HepG2 (cell line): ENCODE data around the gene IRGQ. TPM values are rescaled to one million over a fixed set of nuclear protein-coding genes. Genes with fewer than 3 reads are reported as not detected.

Experiments
- ATAC-seq: fragments of 200-7000 bp; cut with Tn5 transposase; 3 replicates; pipeline ENCODE4 v1.9.1; 2020; ENCODE audit warnings: mild to moderate bottlenecking, moderate library complexity
- BruUV-seq: library from RNA; stranded (reverse); fragments of 400-500 nt; replicated peaks from 2 replicates; lab custom pipeline; 2021; lab: Mats Ljungman, UMichigan
- CTCF ChIA-PET: fragments of 300-600 bp; formaldehyde crosslinking; extraction: SDS; loops from one replicate; lab custom pipeline; 2021; ENCODE audit warnings: low total read pairs, inconsistent platforms, low intra/inter-chr PET ratio; lab: Yijun Ruan, JAX
- POLR2A ChIA-PET: fragments of 350-600 bp; sonication (Branson Sonifier 250); formaldehyde crosslinking; loops from one replicate; lab custom pipeline; 2020; ENCODE audit warnings: antibody characterized with exemption, inconsistent platforms; lab: Yijun Ruan, JAX
- DNase-seq: peaks from one replicate; pipeline ENCODE4 v3.0.0-alpha.2; 2015; ENCODE audit warnings: low spot score
- FAIRE-seq: peaks from 3 replicates; lab custom pipeline; 2011; peaks lifted over from hg19 to GRCh38; lab: Jason Lieb, UNC
- H2AFZ ChIP-seq: one replicate; pipeline ENCODE4 v1.6.1; 2011; ENCODE audit warnings: low read length, inconsistent platforms
- H3K27ac ChIP-seq: fragments of 300-600 bp; 3 replicates; pipeline ENCODE4 v1.8.0; 2011; ENCODE audit warnings: mixed run types, mild to moderate bottlenecking, mixed read lengths, low read length, inconsistent platforms; ENCODE audit not compliant: insufficient read depth; ENCODE audit errors: extremely low read length
- H3K27me3 ChIP-seq, 2 experiments: fragments of 200-600 bp in 1 of 2; 2 replicates in 1 of 2; 3 replicates in 1 of 2; pipeline versions ENCODE4 v1.6.0 to v1.8.0; 2011; ENCODE audit warnings: low read length in 2 of 2, mild to moderate bottlenecking in 2 of 2, moderate library complexity in 2 of 2, inconsistent platforms in 1 of 2; ENCODE audit not compliant: insufficient read depth in 2 of 2, control insufficient read depth in 1 of 2
- H3K36me3 ChIP-seq, 2 experiments: fragments of 200-600 bp in 1 of 2; replicated peaks in 1 of 2; 2 replicates in 1 of 2; 3 replicates in 1 of 2; pipeline versions ENCODE4 v1.5.1 to v1.8.0; 2011; ENCODE audit warnings: low read length in 2 of 2, inconsistent platforms in 1 of 2; ENCODE audit not compliant: insufficient read depth in 2 of 2, control insufficient read depth in 1 of 2
- H3K4me1 ChIP-seq: 2 replicates; pipeline ENCODE4 v1.5.1; 2012; ENCODE audit warnings: low read length, inconsistent platforms; ENCODE audit not compliant: insufficient read depth
- H3K4me2 ChIP-seq: 2 replicates; pipeline ENCODE4 v1.6.0; 2011; ENCODE audit warnings: low read depth, low read length, inconsistent platforms
- H3K4me3 ChIP-seq, 3 experiments: fragments of 200-600 bp in 1 of 3; sonication (generic), shearing (Covaris generic) in 1 of 3; replicated peaks in 1 of 3; 2 replicates each; pipeline ENCODE4 v1.5.1; 2011 to 2016; ENCODE audit warnings: low read length in 3 of 3, inconsistent platforms in 2 of 3, low read depth in 2 of 3, mild to moderate bottlenecking in 2 of 3, control low read depth in 1 of 3, mixed read lengths in 1 of 3; ENCODE audit not compliant: insufficient read depth in 1 of 3
- H3K79me2 ChIP-seq: one replicate; pipeline ENCODE4 v1.6.1; 2011; ENCODE audit warnings: low read length, inconsistent platforms; ENCODE audit not compliant: insufficient read depth
- H3K9ac ChIP-seq: 2 replicates; pipeline ENCODE4 v1.6.0; 2011; ENCODE audit warnings: mild to moderate bottlenecking, low read depth, low read length, inconsistent platforms; ENCODE audit not compliant: insufficient read depth
- H3K9me3 ChIP-seq: 2 replicates; pipeline ENCODE4 v1.5.1; 2012; ENCODE audit warnings: mild to moderate bottlenecking, low read length
- H4K20me1 ChIP-seq: 2 replicates; pipeline ENCODE4 v1.6.0; 2011; ENCODE audit warnings: inconsistent platforms, mild to moderate bottlenecking, low read length, moderate library complexity; ENCODE audit not compliant: insufficient read depth
- CREM ChIP-seq, 2 experiments: sonication (generic) in 1 of 2; formaldehyde crosslinking in 1 of 2; IDR thresholded peaks; 2 replicates each; pipeline versions ENCODE4 v1.4.0 to v1.6.1; 2016 to 2020; ENCODE audit warnings: antibody characterized with exemption in 1 of 2, mild to moderate bottlenecking in 1 of 2, missing genetic modification reagents in 1 of 2
- GMEB1 ChIP-seq: sonication (generic); formaldehyde crosslinking; IDR thresholded peaks from 2 replicates; pipeline ENCODE4 v1.5.1; 2020; ENCODE audit warnings: missing genetic modification reagents, mild to moderate bottlenecking, borderline replicate concordance
- GTF2F1 ChIP-seq: fragments of 150-350 bp; IDR thresholded peaks from 2 replicates; pipeline ENCODE4 v1.6.1; 2014; ENCODE audit warnings: low read length
- TCF12 ChIP-seq, 2 experiments: fragments of 450-650 bp in 1 of 2; sonication (generic) in 1 of 2; formaldehyde crosslinking in 1 of 2; IDR thresholded peaks; 2 replicates each; pipeline versions ENCODE4 v1.6.1 to v1.8.0; 2017 to 2022; ENCODE audit warnings: antibody characterized with exemption in 1 of 2, mild to moderate bottlenecking in 1 of 2, missing genetic modification reagents in 1 of 2, moderate library complexity in 1 of 2
- ZSCAN29 ChIP-seq: sonication (generic); formaldehyde crosslinking; conservative IDR thresholded peaks from 2 replicates; pipeline ENCODE4 v1.4.0; 2020; ENCODE audit warnings: mild to moderate bottlenecking, missing genetic modification reagents
- WGBS: methylation state at CpG from one replicate; pipeline ENCODE4 v1.1.6; 2017; ENCODE audit warnings: low lambda C conversion rate; 5-methylcytosine and 5-hydroxymethylcytosine counted together
- in situ Hi-C: cut with HindIII; loops from 2 replicates; pipeline ENCODE4 v1.10.0; 2017; ENCODE audit warnings: low pct_unique_long_range_greater_than_20kb; ENCODE audit not compliant: extremely low pct_ligation_motif_present
- intact Hi-C: fragments of 100-400 bp; cut with micrococcal nuclease; formaldehyde crosslinking; loops from one replicate; pipeline ENCODE4 v1.10.0; 2022; ENCODE audit not compliant: unreplicated experiment
- polyA plus RNA-seq, 8 experiments: library from polyadenylated mRNA; depleted of rRNA in 3 of 8; stranded (reverse) in 7 of 8; unstranded in 1 of 8; fragments of >200 nt; fragmentation: Illumina TruSeq in 4 of 8; extraction: Trizol in 4 of 8; gene quantifications; 2 replicates each; pipeline versions ENCODE4 v1.2.1 to v1.2.3, GENCODE V29; 2011 to 2016; ENCODE audit warnings: low read depth in 4 of 8, missing spikeins in 1 of 8, mixed read lengths in 1 of 8; ENCODE audit not compliant: insufficient read depth in 1 of 8
- total RNA-seq, 5 experiments: library from RNA; depleted of rRNA; stranded (reverse); fragments of >200 nt; fragmentation: Illumina TruSeq; extraction: Trizol; gene quantifications; 2 replicates each; pipeline ENCODE4 v1.2.3, GENCODE V29; 2016; ENCODE audit warnings: low read depth in 1 of 5
- TF ChIP-seq, protein P1 (sequence below): sonication (generic); formaldehyde crosslinking; IDR thresholded peaks from 2 replicates; pipeline ENCODE4 v1.8.0; 2022; ENCODE audit warnings: mild to moderate bottlenecking, missing genetic modification reagents, borderline replicate concordance
- TF ChIP-seq, protein P2 (sequence below): sonication (generic); formaldehyde crosslinking; IDR thresholded peaks from 2 replicates; pipeline ENCODE4 v1.4.0; 2020; ENCODE audit warnings: missing genetic modification reagents, borderline replicate concordance

IRGQ gene
- total and polyA plus RNA-seq, 2 of the 13 experiments (the other 11 are each of a cell fraction or from before 2014, with no cell fraction given), result 11.6 to 12.4 TPM

- Histone ChIP-seq H3K9ac (no peak overlapping the region), H3K27me3 (no peaks in the 10 kb centered on the region), H3K9me3 (no peaks in the 10 kb centered on the region), H3K4me3 (no peak overlapping the region), H4K20me1 (no peaks in the 10 kb centered on the region), H3K4me2 (no peak overlapping the region), H3K27ac (no peak overlapping the region), H3K36me3 (peaks cover 14 to 39% of the 10 kb centered on the region in 2 experiments; a peak in 4 of 5 replicates), H2AFZ (no peak overlapping the region), H3K4me1 (peaks cover 6% of the 10 kb centered on the region; the same call in 1 of the 2 replicates), H3K79me2 (no peaks in the 10 kb centered on the region)
- TF ChIP-seq, protein P1, sequence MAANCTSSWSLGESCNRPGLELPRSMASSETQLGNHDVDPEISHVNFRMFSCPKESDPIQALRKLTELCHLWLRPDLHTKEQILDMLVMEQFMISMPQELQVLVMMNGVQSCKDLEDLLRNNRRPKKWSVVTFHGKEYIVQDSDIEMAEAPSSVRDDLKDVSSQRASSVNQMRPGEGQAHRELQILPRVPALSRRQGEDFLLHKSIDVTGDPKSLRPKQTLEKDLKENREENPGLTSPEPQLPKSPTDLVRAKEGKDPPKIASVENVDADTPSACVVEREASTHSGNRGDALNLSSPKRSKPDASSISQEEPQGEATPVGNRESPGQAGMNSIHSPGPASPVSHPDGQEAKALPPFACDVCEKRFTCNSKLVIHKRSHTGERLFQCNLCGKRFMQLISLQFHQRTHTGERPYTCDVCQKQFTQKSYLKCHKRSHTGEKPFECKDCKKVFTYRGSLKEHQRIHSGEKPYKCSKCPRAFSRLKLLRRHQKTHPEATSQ, result no peak
- TF ChIP-seq, protein P2, sequence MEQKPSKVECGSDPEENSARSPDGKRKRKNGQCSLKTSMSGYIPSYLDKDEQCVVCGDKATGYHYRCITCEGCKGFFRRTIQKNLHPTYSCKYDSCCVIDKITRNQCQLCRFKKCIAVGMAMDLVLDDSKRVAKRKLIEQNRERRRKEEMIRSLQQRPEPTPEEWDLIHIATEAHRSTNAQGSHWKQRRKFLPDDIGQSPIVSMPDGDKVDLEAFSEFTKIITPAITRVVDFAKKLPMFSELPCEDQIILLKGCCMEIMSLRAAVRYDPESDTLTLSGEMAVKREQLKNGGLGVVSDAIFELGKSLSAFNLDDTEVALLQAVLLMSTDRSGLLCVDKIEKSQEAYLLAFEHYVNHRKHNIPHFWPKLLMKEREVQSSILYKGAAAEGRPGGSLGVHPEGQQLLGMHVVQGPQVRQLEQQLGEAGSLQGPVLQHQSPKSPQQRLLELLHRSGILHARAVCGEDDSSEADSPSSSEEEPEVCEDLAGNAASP (CRISPR knock-in tag), result no peak
- TF ChIP-seq TCF12 (IDR thresholded peaks at IDR 0.05), result no peak
- no peak for TF ChIP-seq TCF12 (CRISPR knock-in tag; IDR thresholded peaks at IDR 0.05)
- no peak for TF ChIP-seq ZSCAN29
- TF ChIP-seq CREM (IDR thresholded peaks at IDR 0.05), result no peak
- no peak for TF ChIP-seq CREM (CRISPR knock-in tag; IDR thresholded peaks at IDR 0.05)
- no peak for TF ChIP-seq GTF2F1
- no peak for TF ChIP-seq GMEB1 (CRISPR knock-in tag)
- ChIA-PET CTCF (no interaction called here), POLR2A (no interaction called here)
- FAIRE-seq (no peak), DNase-seq (no peak), ATAC-seq (no peak)
- 100% methylated on average over 2 of the region's 3 CpGs for WGBS
- no TSS peak for BruUV-seq
- intact Hi-C loops, result no loop called here
- in situ Hi-C loops, result no loop called here
Measured at GRCh38 chr19:43546581-43546980, 49.4 kb downstream of the IRGQ start.
